Panc1 (cell line): Measurements from ENCODE around the gene RANBP3.

Experiments used
- CTCF ChIP-seq: fragments of 450-650 bp; IDR thresholded peaks from 2 replicates; pipeline ENCODE4 v1.5.1; 2017; ENCODE audit warnings: mild to moderate bottlenecking
- POLR2AphosphoS5 ChIP-seq: IDR thresholded peaks from 2 replicates; pipeline ENCODE4 v1.6.1; 2012; ENCODE audit warnings: mild to moderate bottlenecking, low read depth, low read length, moderate library complexity
- SIN3A ChIP-seq: IDR thresholded peaks from 2 replicates; pipeline ENCODE4 v1.6.1; 2012; ENCODE audit warnings: low read depth, mild to moderate bottlenecking, low read length, moderate library complexity, borderline replicate concordance; ENCODE audit not compliant: insufficient read depth

DNA sequence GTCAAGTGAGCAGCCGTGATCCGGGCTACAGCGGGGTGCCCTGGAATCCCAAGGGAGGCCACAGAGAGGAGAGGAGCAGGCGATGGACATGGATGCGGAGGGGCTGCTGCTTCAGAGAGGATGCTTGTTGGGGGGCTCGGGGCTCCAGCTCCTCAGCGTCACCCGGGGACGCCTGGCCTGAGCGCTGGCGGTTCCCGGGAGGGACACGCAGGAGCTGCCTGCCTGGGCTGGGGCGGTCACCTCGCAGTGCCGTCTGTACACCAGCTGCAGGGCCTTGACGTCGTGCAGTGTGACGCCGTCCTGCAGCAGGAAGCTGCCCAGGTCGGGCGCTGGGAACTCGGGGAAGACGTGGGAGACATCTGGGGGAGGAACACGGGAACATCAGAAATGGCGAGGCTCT is 29.9 kb upstream of the RANBP3 start:
- TF ChIP-seq CTCF (no peak), POLR2AphosphoS5 (no peak), SIN3A (no peak)
